ENCODE results near the gene KIAA0753.

Gene KIAA0753

GRCh38 chr17:6684460-6684783 lies 43.9 kb upstream of the KIAA0753 start:
- no peak for TF ChIP-seq EGR1 (IDR thresholded peaks at IDR 0.05)
- no peak for TF ChIP-seq TAF1 (IDR thresholded peaks at IDR 0.05; ENCODE audit: low read depth)
- TF ChIP-seq MAX (IDR thresholded peaks at IDR 0.05), result no peak
- no peak for TF ChIP-seq RAD21 (IDR thresholded peaks at IDR 0.05; ENCODE audit: low read depth)
- no peak for TF ChIP-seq NFIC (IDR thresholded peaks at IDR 0.05)
- no peak for TF ChIP-seq CREB1 (IDR thresholded peaks at IDR 0.05; ENCODE audit: low read depth)
- TF ChIP-seq YY1 (IDR thresholded peaks at IDR 0.05; ENCODE audit: low read depth), result no peak
- no peak for TF ChIP-seq ZBTB7A (IDR thresholded peaks at IDR 0.05; ENCODE audit: low read depth)
- no peak for TF ChIP-seq USF1 (IDR thresholded peaks at IDR 0.05)
- TF ChIP-seq REST (IDR thresholded peaks at IDR 0.05; ENCODE audit: low read depth), result no peak
- no peak for TF ChIP-seq TEAD4 (IDR thresholded peaks at IDR 0.05)
- TF ChIP-seq FOXM1 (IDR thresholded peaks at IDR 0.05; ENCODE audit: borderline replicate concordance, low read depth), result no peak
- no peak for TF ChIP-seq CEBPB (IDR thresholded peaks at IDR 0.05)
- no peak for TF ChIP-seq TCF12 (IDR thresholded peaks at IDR 0.05; ENCODE audit: low read depth)
- no peak for TF ChIP-seq EP300 (IDR thresholded peaks at IDR 0.05; ENCODE audit: borderline replicate concordance)

GRCh38 chr17:6683730-6684459 lies 43.4 kb upstream of the KIAA0753 start:
- no peak for TF ChIP-seq MAX (IDR thresholded peaks at IDR 0.05)
- no peak for TF ChIP-seq CEBPB (IDR thresholded peaks at IDR 0.05)
- no peak for TF ChIP-seq REST (IDR thresholded peaks at IDR 0.05; ENCODE audit: low read depth)
- TF ChIP-seq NFIC (IDR thresholded peaks at IDR 0.05), result no peak
- TF ChIP-seq USF1 (IDR thresholded peaks at IDR 0.05), result no peak
- TF ChIP-seq CREB1 (IDR thresholded peaks at IDR 0.05; ENCODE audit: low read depth), result no peak
- TF ChIP-seq EGR1 (IDR thresholded peaks at IDR 0.05), result no peak
- no peak for TF ChIP-seq TAF1 (IDR thresholded peaks at IDR 0.05; ENCODE audit: low read depth)
- TF ChIP-seq ZBTB7A (IDR thresholded peaks at IDR 0.05; ENCODE audit: low read depth), result no peak
- TF ChIP-seq TCF12 (IDR thresholded peaks at IDR 0.05; ENCODE audit: low read depth), result no peak
- no peak for TF ChIP-seq TEAD4 (IDR thresholded peaks at IDR 0.05)
- no peak for TF ChIP-seq FOXM1 (IDR thresholded peaks at IDR 0.05; ENCODE audit: borderline replicate concordance, low read depth)
- no peak for TF ChIP-seq YY1 (IDR thresholded peaks at IDR 0.05; ENCODE audit: low read depth)
- TF ChIP-seq EP300 (IDR thresholded peaks at IDR 0.05; ENCODE audit: borderline replicate concordance), result no peak
- TF ChIP-seq RAD21 (IDR thresholded peaks at IDR 0.05; ENCODE audit: low read depth), result no peak

- TF ChIP-seq ZBTB7A (IDR thresholded peaks at IDR 0.05; ENCODE audit: low read depth) (no peak), CEBPB (IDR thresholded peaks at IDR 0.05) (no peak), YY1 (IDR thresholded peaks at IDR 0.05; ENCODE audit: low read depth) (no peak), TAF1 (IDR thresholded peaks at IDR 0.05; ENCODE audit: low read depth) (no peak), TEAD4 (IDR thresholded peaks at IDR 0.05) (no peak), FOXM1 (IDR thresholded peaks at IDR 0.05; ENCODE audit: borderline replicate concordance, low read depth) (no peak), CREB1 (IDR thresholded peaks at IDR 0.05; ENCODE audit: low read depth) (no peak), EP300 (IDR thresholded peaks at IDR 0.05; ENCODE audit: borderline replicate concordance) (no peak), NFIC (IDR thresholded peaks at IDR 0.05) (no peak), USF1 (IDR thresholded peaks at IDR 0.05) (no peak), EGR1 (IDR thresholded peaks at IDR 0.05) (no peak), RAD21 (IDR thresholded peaks at IDR 0.05; ENCODE audit: low read depth) (no peak), MAX (IDR thresholded peaks at IDR 0.05) (no peak), REST (IDR thresholded peaks at IDR 0.05; ENCODE audit: low read depth) (no peak), TCF12 (IDR thresholded peaks at IDR 0.05; ENCODE audit: low read depth) (no peak)
Measured at GRCh38 chr17:6683081-6683684, 42.7 kb upstream of the KIAA0753 start.
